Measurements from ENCODE around the gene CHST5. TPM values are rescaled to one million over a fixed set of nuclear protein-coding genes. Genes with fewer than 3 reads are reported as not detected.

CHST5 gene
- total and polyA plus RNA-seq, 2 of the 13 experiments (the other 11 are each of a cell fraction or from before 2014, with no cell fraction given): 0.05 TPM; not detected in 1

GRCh38 chr16:75566758-75567255 is 30.9 kb upstream of the CHST5 start (continued):
- TF ChIP-seq REST (IDR thresholded peaks at IDR 0.05; ENCODE audit: borderline replicate concordance in 1 of 2, low read depth in 1 of 2, low read length in 2 of 2) (peak; percentile 50 to 90), ZBED4 (CRISPR knock-in tag; IDR thresholded peaks at IDR 0.05; ENCODE audit: borderline replicate concordance) (no peak), HNRNPK (IDR thresholded peaks at IDR 0.05; ENCODE audit: low read depth, low read length, poor library complexity, severe bottlenecking) (no peak), ZEB1 (IDR thresholded peaks at IDR 0.05; ENCODE audit: insufficient replicate concordance, low read depth) (no peak)

Data from HepG2 (cell line).